Glomerular visceral epithelial cell (primary cell): ENCODE data around the gene BRD3OS.
A peak's percentile ranks its signal among the peaks of the same experiment; 100 is the strongest.

ENCODE experiments used
- DNase-seq: peaks from one replicate; pipeline ENCODE4 v3.0.0-alpha.2; 2016; ENCODE audit errors: extremely low spot score

BRD3OS gene, protein sequence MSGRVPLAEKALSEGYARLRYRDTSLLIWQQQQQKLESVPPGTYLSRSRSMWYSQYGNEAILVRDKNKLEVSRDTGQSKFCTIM

DNA sequence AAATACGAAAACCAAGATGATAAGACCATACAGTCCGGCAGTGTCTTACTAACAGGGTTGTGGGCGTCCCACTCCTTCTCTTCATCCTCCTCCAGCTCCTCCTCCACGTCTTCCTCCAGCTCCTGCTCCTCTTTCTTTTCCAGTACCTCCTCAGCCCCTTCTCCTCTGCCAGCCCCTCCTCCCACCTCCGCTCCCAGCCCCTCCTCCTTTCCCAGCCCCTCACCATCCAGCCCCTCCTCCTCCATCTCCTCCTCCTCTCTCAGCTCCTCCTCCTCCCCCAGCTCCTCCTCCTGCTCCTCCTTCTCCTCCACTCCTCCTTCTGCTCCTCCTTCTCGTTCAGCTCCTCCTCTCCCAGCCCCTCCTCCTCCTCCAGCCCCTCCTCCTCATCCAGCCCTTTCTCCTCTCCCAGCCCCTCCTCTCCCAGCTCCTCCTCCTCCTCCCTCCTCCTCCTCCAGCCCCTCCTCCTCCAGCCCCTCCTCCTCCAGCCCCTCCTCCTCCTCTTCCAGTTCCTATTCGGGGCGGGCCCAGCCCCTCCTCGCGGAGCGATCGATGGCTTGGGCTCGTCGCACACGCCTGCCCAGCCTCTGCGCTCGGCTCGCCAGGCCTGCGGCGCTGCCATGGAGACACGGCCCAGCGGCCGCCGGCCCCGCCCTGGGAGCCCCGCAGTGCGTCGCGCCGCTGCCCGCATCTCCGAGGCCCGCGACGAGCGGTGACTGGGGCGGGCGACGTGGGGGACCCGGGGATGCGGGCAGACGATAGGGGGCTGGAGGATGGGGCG is at the start of gene BRD3OS:
Gene BRD3OS, plus strand, starts transcription at position 654 of the 778 bp plus-strand sequence. CDS start 1,267 bp downstream, outside the sequence.
- peak; percentile 100 for DNase-seq

DNA sequence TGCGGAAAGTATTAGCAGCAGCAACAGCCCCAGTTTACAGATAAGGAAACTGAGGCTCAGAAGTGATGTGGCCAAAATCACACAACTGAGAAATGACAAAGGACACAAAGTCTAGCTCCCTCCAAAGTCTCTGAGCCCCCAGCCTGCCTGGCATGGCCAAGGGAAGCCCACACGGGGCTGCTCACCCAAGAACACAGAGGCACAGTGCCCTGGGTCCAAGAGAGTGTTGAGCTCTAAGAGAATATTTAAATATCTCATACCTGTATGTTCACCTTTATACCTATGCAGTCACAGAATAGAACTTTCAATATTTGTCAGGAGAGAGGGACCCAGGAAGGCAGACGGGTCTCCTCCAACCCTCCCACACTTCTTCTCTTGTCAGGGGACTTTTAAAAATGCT is 49.8 kb upstream of the BRD3OS start:
- DNase-seq = no peak

DNA sequence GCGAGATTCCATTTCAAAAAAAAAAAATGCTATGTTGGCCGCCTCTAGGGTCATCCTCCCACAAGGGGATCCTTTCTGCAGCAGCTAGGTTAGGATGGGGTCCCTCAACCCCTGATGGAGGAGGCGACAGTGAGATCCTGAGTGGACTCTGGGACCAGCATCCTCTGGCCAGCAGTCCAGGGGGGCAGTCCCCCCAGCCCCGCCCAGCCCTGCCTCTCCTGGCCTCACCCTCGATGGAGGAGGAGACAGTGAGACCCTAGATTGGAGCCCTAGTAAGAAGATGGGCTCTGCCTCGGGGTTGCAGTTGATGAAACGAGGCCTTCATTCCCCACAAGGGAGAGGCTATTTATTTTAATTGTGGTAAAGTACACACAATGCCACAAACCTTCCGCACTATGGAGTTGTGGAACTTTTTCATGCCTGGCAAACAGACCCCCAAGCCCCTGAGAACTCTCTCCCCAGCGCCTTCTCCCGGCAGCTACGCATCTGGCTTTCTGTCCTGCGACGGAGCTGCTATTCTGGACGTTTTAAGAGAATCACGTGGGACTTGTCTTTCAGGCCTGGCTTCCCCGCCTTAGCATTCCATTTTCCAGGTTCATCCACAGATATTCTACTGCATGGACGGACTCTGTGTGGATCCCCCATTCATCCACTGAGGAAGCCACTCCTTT is 49.0 kb upstream of the BRD3OS start:
- no peak for DNase-seq

DNA sequence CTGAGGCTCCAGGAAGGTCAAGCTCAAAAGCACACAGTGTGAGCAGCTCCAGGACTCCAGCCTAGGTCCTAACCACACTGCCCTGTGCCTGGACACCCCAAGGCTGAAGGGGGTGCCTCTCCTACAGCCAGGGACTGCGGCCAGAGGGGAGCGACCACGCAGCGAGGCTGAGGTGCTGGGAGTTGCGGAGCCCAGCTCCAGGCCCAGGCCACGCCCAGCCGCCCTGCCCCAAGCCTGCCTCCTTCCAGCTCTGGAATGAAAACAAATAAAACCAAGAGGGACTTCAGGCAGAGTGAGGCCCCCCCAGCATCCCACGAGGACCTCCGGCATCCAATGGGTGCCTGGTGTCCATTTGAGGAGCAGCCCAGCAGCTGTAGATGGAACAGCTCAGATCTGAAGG is 48.4 kb upstream of the BRD3OS start:
- no peak for DNase-seq

DNA sequence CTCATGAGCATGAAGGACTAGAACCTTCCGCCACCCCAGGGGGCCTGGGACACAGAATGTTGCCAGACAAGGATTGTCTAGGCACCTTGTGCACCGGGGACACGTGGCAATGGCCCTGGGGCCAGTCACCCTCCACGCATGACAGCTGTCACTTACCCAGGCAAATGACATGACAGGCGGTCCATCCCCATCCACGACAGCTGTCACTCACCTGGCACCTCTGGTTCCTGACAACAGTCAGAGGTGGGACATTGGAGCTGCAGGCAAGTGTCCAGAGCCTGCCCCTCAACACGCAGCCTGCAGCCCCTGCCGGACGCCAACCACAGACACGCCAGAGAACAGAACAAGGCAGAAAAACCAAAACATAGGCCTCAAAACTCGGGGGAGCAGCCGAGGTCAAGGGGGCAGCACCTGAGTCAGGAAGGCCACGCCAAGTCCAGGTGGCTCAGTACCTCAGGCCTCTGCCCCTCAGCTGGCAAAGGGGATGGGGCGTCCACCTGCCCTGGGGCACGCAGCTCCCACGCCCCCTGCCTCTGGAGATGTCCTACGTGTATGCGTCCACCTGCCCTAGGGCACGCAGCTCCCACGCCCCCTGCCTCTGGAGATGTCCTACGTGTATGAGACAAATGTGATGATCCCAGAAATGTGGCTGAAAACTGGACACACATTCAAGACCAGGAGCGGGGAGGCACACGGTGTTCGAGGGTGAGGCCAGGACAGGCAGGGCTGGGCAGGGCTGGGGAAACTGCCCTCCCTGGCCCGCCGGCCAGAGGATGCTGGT is 47.7 kb upstream of the BRD3OS start:
- no peak for DNase-seq

DNA sequence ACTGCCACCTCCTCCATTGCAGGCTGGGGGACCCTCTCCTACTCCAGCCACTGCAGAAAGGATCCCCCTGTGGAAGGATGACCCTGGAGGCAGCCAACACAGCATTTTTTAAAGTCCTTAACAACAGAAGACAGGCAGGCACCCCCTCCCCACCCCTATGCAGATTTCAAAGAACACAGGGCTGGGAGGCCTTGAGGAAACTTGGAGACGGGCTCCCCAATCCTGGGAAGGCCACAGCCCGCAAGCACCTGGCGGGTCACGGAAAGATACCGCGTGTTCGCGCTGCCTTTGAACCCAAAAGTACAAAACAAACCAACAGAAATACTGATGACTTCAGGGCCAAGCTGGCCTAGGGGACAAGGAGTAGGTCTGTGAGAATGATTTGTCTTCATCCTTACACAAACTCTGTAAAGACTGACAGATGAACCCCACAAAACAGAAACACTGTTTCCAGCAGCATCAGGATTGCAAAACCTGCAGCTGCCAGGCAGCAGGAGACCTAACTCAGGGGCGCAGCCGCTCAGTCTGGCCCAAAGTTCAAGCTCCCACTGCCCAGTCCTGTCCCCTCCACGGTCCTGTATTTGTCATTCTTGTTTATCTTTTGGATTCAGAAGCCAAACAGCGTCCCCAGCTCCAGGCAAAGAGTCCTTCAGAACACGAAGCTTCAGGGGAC is 46.9 kb upstream of the BRD3OS start:
- DNase-seq = no peak

DNA sequence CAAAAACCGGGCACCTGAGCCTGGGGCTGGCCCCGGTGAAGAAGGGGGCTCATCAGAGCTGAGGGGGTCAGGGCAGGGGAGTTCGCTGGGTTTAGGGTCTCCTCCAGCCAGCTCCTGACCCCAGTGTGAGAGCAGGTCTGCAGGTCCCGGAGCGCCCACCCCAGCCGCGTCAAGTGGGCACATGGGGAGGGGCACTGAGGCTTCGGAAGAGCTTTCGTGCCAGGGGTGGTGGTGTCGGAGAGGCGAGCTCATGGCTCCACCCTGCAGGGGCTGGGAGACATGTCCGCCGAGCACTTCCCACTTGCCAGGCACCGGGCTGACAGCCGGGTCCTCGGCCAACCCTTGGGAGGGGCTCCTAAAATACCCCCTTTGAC is 46.4 kb upstream of the BRD3OS start:
- DNase-seq = no peak

DNA sequence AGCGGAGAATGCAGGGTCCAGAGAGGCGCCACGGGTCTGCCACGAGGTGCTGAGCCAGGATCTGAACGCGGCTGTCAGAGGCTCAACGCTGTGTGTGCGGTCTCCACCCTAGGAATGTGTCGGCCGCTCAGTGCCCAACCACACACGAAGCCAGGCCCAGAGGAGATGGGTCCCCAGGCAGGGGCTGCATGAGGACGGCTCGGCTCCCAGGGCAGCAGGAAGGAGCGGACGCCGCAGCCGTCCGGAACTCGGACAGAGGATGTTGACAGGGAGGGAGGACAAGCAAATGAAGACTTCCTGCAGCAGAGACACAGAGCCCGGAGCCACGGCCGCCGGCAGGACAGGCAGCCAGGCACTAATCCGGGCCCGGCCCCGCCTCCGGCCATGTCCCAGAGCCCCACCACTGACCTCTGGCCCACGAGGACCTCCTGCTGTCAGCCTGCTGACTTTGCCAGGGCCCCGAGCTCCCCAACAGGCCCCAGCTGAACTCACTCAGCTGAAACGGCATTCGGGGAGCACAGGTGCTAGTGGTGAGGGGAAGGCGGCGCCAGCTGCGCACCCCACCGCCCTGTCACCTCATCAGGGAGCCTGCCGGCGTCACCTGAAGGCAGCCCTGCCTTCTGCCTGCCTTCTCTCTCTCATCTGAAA is 45.9 kb upstream of the BRD3OS start:
- peak; percentile 43 for DNase-seq

DNA sequence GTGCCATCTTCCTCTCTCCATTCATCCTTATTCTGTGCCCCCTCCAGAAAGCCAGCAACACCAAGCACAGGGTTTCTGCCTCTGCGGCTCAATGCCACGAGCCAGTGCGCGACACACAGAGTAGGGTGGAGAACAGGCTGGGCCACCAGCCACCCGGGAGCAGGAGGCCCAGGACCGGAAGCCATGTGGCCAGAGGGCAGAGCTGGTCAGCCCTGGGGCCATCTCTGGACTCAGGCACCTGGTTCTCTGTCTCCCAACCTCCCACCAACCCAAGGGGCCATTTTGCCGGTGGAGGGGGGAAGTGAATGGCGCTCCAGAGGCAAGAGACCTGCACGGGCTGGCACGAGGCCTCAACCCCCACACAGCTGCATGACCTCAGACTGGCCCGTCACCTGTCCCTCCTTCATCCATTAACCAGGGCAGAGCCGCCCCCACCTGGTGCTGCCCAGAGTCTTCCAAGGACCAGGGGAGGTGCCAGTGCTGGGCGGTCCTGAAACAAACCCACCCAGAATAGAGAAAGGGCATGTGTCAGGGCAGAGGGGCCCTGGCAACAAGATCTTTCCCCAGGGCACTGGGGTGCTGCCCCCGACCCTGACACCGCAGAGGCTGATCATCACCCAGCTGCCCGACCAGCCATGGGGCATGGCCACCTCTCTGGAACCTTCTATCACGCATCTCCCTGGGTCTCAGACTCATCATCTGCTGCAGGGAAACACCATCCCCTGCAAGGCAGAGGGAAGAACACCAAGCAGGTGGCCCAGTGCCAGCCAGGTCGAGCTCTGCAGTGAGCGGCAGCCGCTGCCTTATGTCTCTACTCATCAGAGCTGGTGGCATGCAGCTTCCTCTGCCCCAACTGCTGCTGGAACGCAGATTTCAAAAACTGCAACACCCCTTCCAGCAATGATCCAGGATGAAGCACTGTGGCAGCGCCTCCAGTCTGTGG is 45.1 kb upstream of the BRD3OS start:
- DNase-seq = peak; percentile 44

DNA sequence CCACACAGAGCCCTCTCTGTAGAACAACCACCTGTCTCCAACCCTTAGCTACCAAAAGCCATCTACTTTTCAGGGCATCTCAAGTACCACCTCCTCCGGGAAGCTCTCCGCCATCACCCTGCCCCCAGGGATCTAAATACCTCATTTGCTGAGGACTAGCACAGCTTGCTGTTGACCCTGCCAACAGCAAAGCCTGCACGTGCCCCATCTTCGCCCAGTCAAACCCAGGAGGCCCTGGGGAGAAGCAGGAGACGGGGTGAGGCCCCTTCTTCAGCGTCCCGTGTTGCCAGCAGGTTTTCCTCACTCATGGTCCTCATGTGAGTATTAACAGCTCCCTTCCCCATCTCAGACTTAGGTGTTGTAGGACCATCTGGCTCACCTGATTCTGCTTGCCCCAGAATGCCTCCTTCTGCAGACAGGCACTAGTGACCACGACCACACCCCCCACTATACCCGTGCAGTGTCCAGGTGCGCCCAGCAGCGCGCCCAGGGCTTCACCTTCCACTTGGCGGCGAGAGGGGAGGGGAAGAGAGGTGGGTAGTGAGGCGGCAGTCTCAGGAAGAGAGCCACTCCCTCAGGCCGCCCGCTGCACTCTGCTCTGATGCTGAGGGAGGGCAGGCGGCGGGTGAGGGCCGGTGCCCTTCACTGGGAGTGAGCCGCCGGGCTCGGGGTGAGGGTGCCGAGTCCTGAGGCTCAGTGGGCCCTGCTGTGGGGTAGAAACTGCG is 44.3 kb upstream of the BRD3OS start:
- DNase-seq = no peak

DNA sequence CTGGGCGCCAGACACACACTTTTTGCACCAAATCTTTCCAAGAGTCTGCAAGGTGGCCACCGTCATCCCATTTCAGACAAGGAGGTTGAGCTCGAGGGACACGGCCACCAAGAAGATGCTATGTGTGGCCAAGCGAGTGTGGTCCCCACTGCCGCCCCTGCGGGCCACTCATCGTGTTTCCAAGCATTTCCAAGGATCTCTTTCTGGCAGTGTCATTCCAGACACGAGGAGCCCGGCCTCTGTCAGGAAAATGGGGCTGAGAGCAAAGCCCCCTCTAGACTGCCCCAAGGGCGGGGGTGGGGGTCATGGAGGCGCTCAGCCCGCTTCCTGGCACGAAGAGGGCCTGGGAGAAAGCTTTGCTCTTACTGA is 43.7 kb upstream of the BRD3OS start:
- DNase-seq = no peak

DNA sequence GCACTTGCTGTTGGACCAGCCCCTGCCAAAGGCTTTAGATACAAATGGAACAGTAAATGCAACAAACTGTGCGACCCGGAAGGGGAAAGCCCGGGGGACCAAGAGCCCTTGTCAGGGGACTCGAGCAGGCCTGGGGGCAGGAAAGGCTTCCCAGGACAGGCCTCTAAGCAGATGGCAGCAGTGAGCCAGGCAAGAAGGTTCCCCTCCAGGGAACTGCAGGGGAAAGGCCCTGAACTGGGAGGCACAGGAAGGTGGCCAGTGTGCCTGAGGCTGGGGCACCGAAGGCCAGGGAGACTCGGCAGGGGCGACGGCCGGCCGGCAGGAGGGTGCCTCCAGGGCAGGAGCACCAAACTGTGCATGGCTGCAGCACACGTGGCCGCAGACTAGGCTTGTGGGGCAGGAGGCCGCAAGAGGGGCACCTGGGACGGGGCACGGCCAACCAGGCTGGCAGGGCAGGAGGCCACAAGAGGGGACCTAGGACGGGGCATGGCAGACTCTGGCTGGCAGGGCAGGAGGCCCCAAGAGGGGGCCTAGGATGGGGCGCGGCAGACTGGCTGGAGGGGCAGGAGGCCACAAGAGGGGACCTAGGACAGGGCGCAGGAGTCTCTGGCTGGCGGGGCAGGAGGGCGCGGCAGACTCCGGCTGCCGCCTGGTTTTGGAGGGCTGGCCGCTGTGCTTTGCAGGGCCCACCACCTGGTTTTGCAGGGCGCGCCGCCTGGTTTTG is 43.2 kb upstream of the BRD3OS start:
- no peak for DNase-seq

DNA sequence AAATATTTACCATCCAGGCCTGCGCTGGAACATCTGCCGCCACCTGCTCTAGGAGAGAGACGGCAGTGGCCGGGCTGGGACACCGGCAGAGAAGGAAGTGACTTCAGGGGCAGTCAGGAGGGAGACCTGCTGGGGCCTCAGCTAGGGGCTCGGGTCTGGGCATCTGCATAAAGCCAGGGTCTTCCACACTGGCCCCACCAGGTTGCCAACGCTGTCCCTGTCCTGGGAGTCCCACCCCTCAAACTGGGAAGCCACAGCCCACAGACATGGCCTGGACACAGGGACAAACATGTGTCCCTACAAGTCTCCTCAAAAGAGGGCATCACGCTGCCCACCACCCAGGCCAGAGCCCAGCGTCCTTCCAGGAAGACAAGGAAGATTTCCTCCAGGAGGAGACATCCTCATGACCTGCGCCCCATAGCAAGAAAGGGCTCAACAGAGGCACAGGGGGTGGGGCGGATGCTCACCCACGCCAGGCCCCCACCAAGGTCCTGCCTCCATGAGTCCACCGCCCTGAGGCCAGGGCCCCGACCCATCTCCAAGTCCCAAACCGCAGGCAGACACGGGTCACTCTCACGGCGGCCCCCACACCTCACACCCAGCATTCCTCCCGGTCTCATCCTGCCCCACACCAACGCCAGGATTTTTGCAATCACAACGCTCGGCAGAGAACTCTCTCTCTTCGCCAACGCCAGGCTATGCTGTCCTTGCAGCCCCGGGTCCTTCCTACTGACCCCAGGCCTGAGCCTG is 42.1 kb upstream of the BRD3OS start:
- DNase-seq = no peak

DNA sequence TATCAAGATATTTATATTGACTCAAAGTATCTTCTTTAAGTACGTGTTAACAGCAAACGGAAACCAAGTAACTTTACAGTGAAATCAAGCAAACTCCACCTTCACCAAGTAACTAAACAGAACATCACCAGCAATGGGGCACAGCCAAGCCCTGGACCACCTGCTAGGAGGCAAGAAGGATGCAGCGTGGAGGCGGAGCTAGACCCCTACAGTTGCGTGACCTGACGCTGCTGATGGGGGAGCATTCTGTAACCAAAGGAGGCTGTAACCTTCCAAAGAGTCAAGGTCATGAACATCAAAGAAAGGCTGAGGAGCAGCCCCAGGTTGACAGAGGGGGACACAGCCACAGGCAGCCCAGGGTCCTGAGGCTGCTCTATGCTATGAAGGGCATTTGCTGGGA is 39.2 kb upstream of the BRD3OS start:
- no peak for DNase-seq

DNA sequence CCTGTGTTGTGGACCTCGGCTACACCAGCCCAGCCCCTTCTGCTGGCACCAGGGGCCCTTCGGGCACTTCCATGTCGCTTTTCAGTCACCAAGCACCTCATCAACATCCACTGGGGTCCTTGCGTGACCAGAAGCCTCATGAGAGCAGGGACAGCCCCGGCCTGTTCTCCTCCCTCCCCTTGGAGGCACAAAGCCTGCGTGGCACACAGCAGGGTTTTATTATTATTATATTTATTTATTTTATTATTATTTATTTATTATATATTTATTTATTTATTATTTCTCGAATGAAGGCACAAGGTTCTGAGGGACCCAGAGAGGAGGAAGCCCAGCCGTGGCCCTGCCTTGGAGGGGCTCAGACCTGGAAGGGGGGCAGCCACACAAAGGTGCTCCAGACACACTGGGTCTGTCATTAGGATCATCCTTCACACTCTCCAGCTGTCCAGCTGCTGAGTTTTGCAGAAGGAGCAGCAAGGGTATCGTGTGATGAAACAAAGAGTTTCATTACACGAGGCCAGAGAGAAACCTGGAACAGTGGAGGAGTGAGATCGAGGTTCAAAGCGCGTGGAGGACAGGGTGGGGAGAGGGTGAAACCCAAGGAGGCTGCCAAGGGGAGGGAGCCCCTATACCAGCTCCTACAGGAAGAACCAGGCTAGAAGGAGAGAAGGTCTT is 38.4 kb upstream of the BRD3OS start:
- DNase-seq = no peak

DNA sequence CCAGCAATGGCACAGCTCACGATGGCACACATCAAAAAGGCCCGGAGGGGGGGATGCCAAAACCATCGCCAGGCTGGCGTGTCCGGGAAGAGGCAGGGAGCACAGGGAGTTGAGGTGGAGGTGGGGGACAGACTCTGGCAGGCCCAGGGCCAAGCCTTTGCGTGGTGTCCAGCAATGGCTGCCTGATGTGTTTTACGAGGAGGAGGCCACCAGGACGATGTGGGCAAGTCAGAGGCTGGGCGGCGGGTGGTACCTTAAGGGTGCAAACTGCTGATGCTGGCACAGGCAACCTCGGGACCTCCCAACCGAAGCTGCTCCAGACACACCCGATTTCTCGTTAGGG is 37.9 kb upstream of the BRD3OS start:
- no peak for DNase-seq

DNA sequence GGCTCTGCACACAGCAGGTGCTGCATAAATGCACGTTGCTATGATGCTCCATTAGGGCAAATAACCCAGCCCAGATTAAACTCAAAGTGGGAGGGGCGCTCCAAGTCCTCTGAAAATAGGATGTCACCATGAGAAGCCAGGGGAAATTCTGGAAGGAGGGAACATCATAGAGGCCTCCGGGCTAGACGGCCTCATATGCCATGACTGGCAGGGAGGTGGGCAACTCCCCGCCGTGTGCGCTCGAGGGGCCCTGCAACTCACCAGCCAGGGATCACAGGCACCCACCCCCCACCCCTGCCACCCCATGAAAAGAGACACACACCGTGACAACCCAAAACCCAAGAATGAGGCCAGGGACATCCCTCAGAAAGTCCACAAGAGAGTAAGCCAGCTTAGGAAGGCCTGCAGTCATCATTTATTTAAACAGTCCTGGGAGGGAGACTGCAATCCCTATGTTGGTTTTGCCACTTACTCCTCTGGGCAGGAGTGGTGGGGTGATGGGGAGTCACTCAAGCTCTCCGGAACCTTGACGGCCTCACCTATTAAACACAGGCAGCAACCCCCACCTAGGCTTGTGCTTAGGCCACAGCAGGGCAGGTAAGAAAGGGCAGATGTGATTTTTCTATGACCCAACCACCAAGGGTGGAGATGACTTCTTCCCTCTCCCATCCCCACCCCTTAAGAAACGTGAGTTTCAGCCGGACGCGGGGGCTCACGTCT is 37.2 kb upstream of the BRD3OS start:
- DNase-seq = no peak
